Colonic mucosa (tissue), 4 donors: ENCODE data around the gene ISCA2. TPM values are rescaled to one million over a fixed set of nuclear protein-coding genes. Genes with fewer than 3 reads are reported as not detected.

Experiments used
- DNase-seq: peaks from one replicate; pipeline ENCODE4 v3.0.0-alpha.2; 2020
- H3K27ac ChIP-seq: fragments of 200-600 bp; one replicate; pipeline ENCODE4 v1.8.0; 2021
- H3K27me3 ChIP-seq: fragments of 200-600 bp; one replicate; pipeline ENCODE4 v1.8.0; 2021
- H3K36me3 ChIP-seq: fragments of 200-600 bp; one replicate; pipeline ENCODE4 v1.8.0; 2021
- H3K4me1 ChIP-seq: fragments of 200-600 bp; one replicate; pipeline ENCODE4 v1.8.0; 2021; ENCODE audit warnings: mild to moderate bottlenecking
- H3K4me3 ChIP-seq: fragments of 200-600 bp; one replicate; pipeline ENCODE4 v1.8.0; 2021
- H3K9ac ChIP-seq, 2 donors: one replicate each; pipeline ENCODE4 v1.7.0; 2013; ENCODE audit warnings: control low read depth in 2 of 2, low read depth in 2 of 2, low read length in 2 of 2
- H3K9me3 ChIP-seq: fragments of 200-600 bp; one replicate; pipeline ENCODE4 v1.8.0; 2021
- CTCF ChIP-seq: fragments of 200-600 bp; IDR thresholded peaks from one replicate; pipeline ENCODE4 v1.8.0; 2022; ENCODE audit warnings: antibody characterized with exemption, mild to moderate bottlenecking
- intact Hi-C: fragments of 100-400 bp; cut with DNase I; formaldehyde crosslinking; loops from one replicate; pipeline ENCODE4 v1.14.1; 2022
- total RNA-seq, 2 donors: library from RNA; stranded (reverse); fragmentation: NEBNext Ultra II Directional in 1 of 2; extraction: Animal tissue kit (Norgen Biotek cat#: 25700) in 1 of 2; gene quantifications; one replicate each; pipeline ENCODE4 v1.2.1, GENCODE V29; 2021
- donor health status: healthy.
- donor health status: DM: no; HTN: no; CAD: no.
- donor health status: DM: no; HTN: no; CAD: no.

Gene ISCA2
- total RNA-seq, 2 donors from 2014 or later = 42.0 to 43.1 TPM

- intact Hi-C loops = no loop called here
- H3K4me3 ChIP-seq = no peak overlapping the region
- H3K36me3 ChIP-seq = no peaks in the 10 kb centered on the region
- H3K27ac ChIP-seq = no peak overlapping the region
- H3K9ac ChIP-seq = no peak overlapping the region
- H3K9me3 ChIP-seq = no peaks in the 10 kb centered on the region
- no peak for TF ChIP-seq CTCF
- no peak for DNase-seq
- H3K4me1 ChIP-seq = no peaks in the 10 kb centered on the region
- H3K27me3 ChIP-seq = no peaks in the 10 kb centered on the region
Observed at GRCh38 chr14:74518221-74518620, 24.7 kb downstream of the ISCA2 start.

GRCh38 chr14:74519316-74520074 is 25.9 kb downstream of the ISCA2 start:
- Histone ChIP-seq H3K36me3 (no peaks in the 10 kb centered on the region), H3K4me1 (no peaks in the 10 kb centered on the region), H3K27ac (no peak overlapping the region), H3K4me3 (no peak overlapping the region), H3K27me3 (no peaks in the 10 kb centered on the region), H3K9me3 (no peaks in the 10 kb centered on the region), H3K9ac (no peak overlapping the region)
- intact Hi-C loops = no loop called here
- DNase-seq = no peak
- no peak for TF ChIP-seq CTCF

GRCh38 chr14:74521756-74522155 is 28.2 kb downstream of the ISCA2 start:
- Histone ChIP-seq H3K4me1 (no peaks in the 10 kb centered on the region), H3K9ac (no peak overlapping the region), H3K27me3 (no peaks in the 10 kb centered on the region), H3K9me3 (no peaks in the 10 kb centered on the region), H3K4me3 (no peak overlapping the region), H3K36me3 (no peaks in the 10 kb centered on the region), H3K27ac (no peak overlapping the region)
- no peak for DNase-seq
- TF ChIP-seq CTCF = no peak
- intact Hi-C loops = no loop called here

GRCh38 chr14:74522740-74523139 is 29.2 kb downstream of the ISCA2 start:
- no peaks in the 10 kb centered on the region for H3K36me3 ChIP-seq
- H3K4me3 ChIP-seq = no peak overlapping the region
- DNase-seq = no peak
- no peaks in the 10 kb centered on the region for H3K4me1 ChIP-seq
- no peak overlapping the region for H3K27ac ChIP-seq
- intact Hi-C loops = no loop called here
- no peaks in the 10 kb centered on the region for H3K9me3 ChIP-seq
- no peak for TF ChIP-seq CTCF
- no peaks in the 10 kb centered on the region for H3K27me3 ChIP-seq
- H3K9ac ChIP-seq = no peak overlapping the region

GRCh38 chr14:74524076-74524811 is 30.7 kb downstream of the ISCA2 start:
- Histone ChIP-seq H3K9ac (no peak overlapping the region), H3K36me3 (no peaks in the 10 kb centered on the region), H3K27ac (no peak overlapping the region), H3K4me1 (no peaks in the 10 kb centered on the region), H3K9me3 (no peaks in the 10 kb centered on the region), H3K27me3 (no peaks in the 10 kb centered on the region), H3K4me3 (no peak overlapping the region)
- DNase-seq = no peak
- intact Hi-C loops = no loop called here
- TF ChIP-seq CTCF = no peak
